GM18498 (cell line): ENCODE data around the gene KRT17.
"Not testable (repeated sequence)": the region's sequence is repeated elsewhere in the genome, so short reads cannot be mapped to it uniquely, and the experiment has no call there.

ENCODE experiments used
- ATAC-seq: cut with Tn5 transposase; IDR thresholded peaks from one replicate; pipeline ENCODE4 v1.9.1; 2021; ENCODE audit warnings: mild to moderate bottlenecking, moderate library complexity; ENCODE audit not compliant: unreplicated experiment

The KRT17 gene

GRCh38 chr17:41621435-41621817, 2.9 kb downstream of the KRT17 start:
- ATAC-seq = not testable (repeated sequence)

GRCh38 chr17:41620583-41621434, 3.6 kb downstream of the KRT17 start:
- ATAC-seq = no peak

GRCh38 chr17:41619927-41620582, 4.3 kb downstream of the KRT17 start:
- not testable (repeated sequence) for ATAC-seq

- ATAC-seq = no peak
These were observed 5.1 kb downstream of the KRT17 start for GRCh38 chr17:41619036-41619926.

- ATAC-seq = no peak
These were observed 5.9 kb downstream of the KRT17 start for GRCh38 chr17:41618341-41619035.

GRCh38 chr17:41617698-41618097, 6.7 kb downstream of the KRT17 start:
- no peak for ATAC-seq

GRCh38 chr17:41617136-41617535, 7.2 kb downstream of the KRT17 start:
- ATAC-seq = no peak

- ATAC-seq = not testable (repeated sequence)
These were observed 7.9 kb downstream of the KRT17 start for GRCh38 chr17:41616486-41616885.

- ATAC-seq = no peak
These were observed 8.9 kb downstream of the KRT17 start for GRCh38 chr17:41615454-41615853.

- ATAC-seq = not testable (repeated sequence)
These were observed 9.6 kb downstream of the KRT17 start for GRCh38 chr17:41614767-41615166.

GRCh38 chr17:41614098-41614497, 10.3 kb downstream of the KRT17 start:
- ATAC-seq = no peak

GRCh38 chr17:41613277-41614082, 10.9 kb downstream of the KRT17 start:
- no peak for ATAC-seq

- not testable (repeated sequence) for ATAC-seq
These were observed 11.8 kb downstream of the KRT17 start, which contains the start of gene KRT16 for GRCh38 chr17:41612376-41613160. Gene KRT16, minus strand, starts transcription at chr17:41612767. Its CDS starts 79 bp downstream, at chr17:41612688.

- ATAC-seq = no peak
These were observed 13.3 kb downstream of the KRT17 start for GRCh38 chr17:41610965-41611640.

GRCh38 chr17:41610061-41610517, 14.3 kb downstream of the KRT17 start:
- ATAC-seq = not testable (repeated sequence)

GRCh38 chr17:41606930-41607329, 17.4 kb downstream of the KRT17 start:
- ATAC-seq = not testable (repeated sequence)

GRCh38 chr17:41602524-41602923, 21.9 kb downstream of the KRT17 start:
- no peak for ATAC-seq

- ATAC-seq = no peak
These were observed 24.1 kb downstream of the KRT17 start for GRCh38 chr17:41600318-41600717.
